Stimulated activated naive CD4-positive, alpha-beta T cell treated with Interleukin-2 at 50 U/mL for 16 hours (primary cell): ENCODE measurements around the gene TEKT1.
"Not testable (repeated sequence)": the region's sequence is repeated elsewhere in the genome, so short reads cannot be mapped to it uniquely, and the experiment has no call there.

Experiments used
- DNase-seq: peaks from one replicate; lab custom pipeline; 2025; lab: John Stamatoyannopoulos, UW

Gene TEKT1

GRCh38 chr17:6815775-6816174, 15.8 kb downstream of the TEKT1 start:
- no peak for DNase-seq

GRCh38 chr17:6812295-6812694, 19.2 kb downstream of the TEKT1 start:
- DNase-seq, result no peak

GRCh38 chr17:6811510-6811909, 20.0 kb downstream of the TEKT1 start:
- DNase-seq, result no peak

GRCh38 chr17:6800422-6801027, 31.0 kb downstream of the TEKT1 start:
- no peak for DNase-seq

GRCh38 chr17:6799738-6800137, 31.8 kb downstream of the TEKT1 start:
- DNase-seq, result no peak

- DNase-seq, result no peak
These were observed 33.7 kb downstream of the TEKT1 start for GRCh38 chr17:6797718-6798351.

- DNase-seq, result no peak
These were observed 34.5 kb downstream of the TEKT1 start for GRCh38 chr17:6796887-6797490.

GRCh38 chr17:6796017-6796886, 35.3 kb downstream of the TEKT1 start:
- no peak for DNase-seq

- DNase-seq, result no peak
These were observed 37.6 kb downstream of the TEKT1 start for GRCh38 chr17:6793748-6794493.

GRCh38 chr17:6789146-6789545, 42.4 kb downstream of the TEKT1 start:
- DNase-seq, result no peak

GRCh38 chr17:6787081-6787693, 44.3 kb downstream of the TEKT1 start:
- no peak for DNase-seq

GRCh38 chr17:6786618-6787017, 44.9 kb downstream of the TEKT1 start:
- no peak for DNase-seq

- DNase-seq, result no peak
These were observed 49.3 kb downstream of the TEKT1 start for GRCh38 chr17:6782244-6782643.

GRCh38 chr17:6780886-6781285, 50.6 kb downstream of the TEKT1 start:
- DNase-seq, result no peak

GRCh38 chr17:6780001-6780400, 51.5 kb downstream of the TEKT1 start:
- DNase-seq, result no peak

GRCh38 chr17:6779411-6779810, 52.1 kb downstream of the TEKT1 start:
- DNase-seq, result no peak

- no peak for DNase-seq
These were observed 55.6 kb downstream of the TEKT1 start, which contains the start of gene FBXO39 for GRCh38 chr17:6775871-6776405. TSS of gene FBXO39 (plus strand) at chr17:6776215. CDS start at chr17:6779869, 3,654 bp downstream.

GRCh38 chr17:6774906-6775305, 56.6 kb downstream of the TEKT1 start:
- not testable (repeated sequence) for DNase-seq

- no peak for DNase-seq
These were observed 59.5 kb downstream of the TEKT1 start for GRCh38 chr17:6772016-6772415.

- no peak for DNase-seq
These were observed 63.1 kb downstream of the TEKT1 start for GRCh38 chr17:6768447-6768846.

GRCh38 chr17:6761779-6762178, 69.8 kb downstream of the TEKT1 start:
- no peak for DNase-seq
